ENCODE results near the gene CCER1. TPM values are rescaled to one million over a fixed set of nuclear protein-coding genes. Genes with fewer than 3 reads are reported as not detected.

Gene CCER1
- total RNA-seq, 2 experiments from 2014 or later = not detected

GRCh38 chr12:90979019-90979418 lies 24.0 kb upstream of the CCER1 start:
- Mint-ChIP-seq H3K36me3 (no peaks in the 10 kb centered on the region), H3K27me3 (peaks cover 20% of the 10 kb centered on the region), H3K27ac (no peak overlapping the region), H3K4me1 (no peaks in the 10 kb centered on the region), H3K4me3 (no peak overlapping the region), H3K9me3 (no peaks in the 10 kb centered on the region)
- no peak for DNase-seq
- ATAC-seq (ENCODE audit: low read depth) = no peak
- POLR2A ChIA-PET = no interaction called here

GRCh38 chr12:90978117-90978770 lies 23.3 kb upstream of the CCER1 start:
- H3K4me1 Mint-ChIP-seq = no peaks in the 10 kb centered on the region
- H3K27me3 Mint-ChIP-seq = peaks cover 21% of the 10 kb centered on the region
- H3K4me3 Mint-ChIP-seq = no peak overlapping the region
- ATAC-seq (ENCODE audit: low read depth) (no peak), DNase-seq (no peak)
- H3K9me3 Mint-ChIP-seq = no peaks in the 10 kb centered on the region
- no peaks in the 10 kb centered on the region for H3K36me3 Mint-ChIP-seq
- no peak overlapping the region for H3K27ac Mint-ChIP-seq
- POLR2A ChIA-PET = no interaction called here

DNA sequence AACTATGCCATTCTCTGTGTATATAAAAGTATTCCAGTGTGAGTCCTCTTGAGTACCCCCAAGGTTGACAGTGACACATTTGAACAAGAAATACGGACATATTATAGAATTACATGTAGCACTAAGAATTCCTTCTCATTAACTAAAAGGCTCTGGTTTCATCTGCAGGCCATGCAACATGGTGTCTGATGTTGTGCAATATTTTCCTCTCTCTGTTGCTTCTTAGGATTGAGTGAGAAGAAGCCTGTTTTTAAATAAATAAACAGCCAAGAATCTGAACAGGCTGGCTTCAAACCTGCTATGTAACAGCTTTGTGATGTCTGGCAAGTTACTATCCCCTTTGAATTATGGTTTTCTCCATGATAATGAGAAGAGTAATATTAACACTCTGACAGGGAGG lies 22.2 kb upstream of the CCER1 start:
- no peak overlapping the region for H3K27ac Mint-ChIP-seq
- no peak for DNase-seq
- H3K27me3 Mint-ChIP-seq = peaks cover 22% of the 10 kb centered on the region
- no peaks in the 10 kb centered on the region for H3K36me3 Mint-ChIP-seq
- POLR2A ChIA-PET = no interaction called here
- no peaks in the 10 kb centered on the region for H3K4me1 Mint-ChIP-seq
- H3K9me3 Mint-ChIP-seq = no peaks in the 10 kb centered on the region
- H3K4me3 Mint-ChIP-seq = no peak overlapping the region
- ATAC-seq (ENCODE audit: low read depth) = no peak

DNA sequence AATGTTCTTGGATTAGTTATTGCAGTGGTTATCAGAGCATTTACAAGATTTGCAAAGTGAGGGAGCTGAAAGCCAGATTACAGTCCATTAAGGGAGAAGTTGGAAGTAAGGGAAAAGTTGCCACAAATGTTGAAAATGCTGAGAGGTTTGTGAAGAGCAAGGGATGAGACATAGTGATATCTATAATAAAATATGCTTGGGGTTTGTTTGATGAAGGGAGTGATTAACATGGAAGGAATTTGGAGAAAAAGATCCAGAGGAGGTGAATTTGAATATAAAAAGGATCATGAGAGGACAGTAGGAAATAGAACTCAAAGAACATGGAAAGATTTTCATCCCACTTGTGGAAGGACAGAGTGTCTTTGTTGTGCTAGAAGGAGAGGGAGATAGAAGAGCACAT lies 19.3 kb upstream of the CCER1 start:
- no peaks in the 10 kb centered on the region for H3K9me3 Mint-ChIP-seq
- H3K4me1 Mint-ChIP-seq = no peaks in the 10 kb centered on the region
- no peak for ATAC-seq (ENCODE audit: low read depth)
- POLR2A ChIA-PET = no interaction called here
- DNase-seq = no peak
- H3K27ac Mint-ChIP-seq = no peak overlapping the region
- no peaks in the 10 kb centered on the region for H3K36me3 Mint-ChIP-seq
- peaks cover 18% of the 10 kb centered on the region for H3K27me3 Mint-ChIP-seq
- H3K4me3 Mint-ChIP-seq = no peak overlapping the region

GRCh38 chr12:90972226-90972625 lies 17.2 kb upstream of the CCER1 start:
- POLR2A ChIA-PET = no interaction called here
- no peak overlapping the region for H3K4me3 Mint-ChIP-seq
- no peak overlapping the region for H3K27ac Mint-ChIP-seq
- ATAC-seq (ENCODE audit: low read depth) (no peak), DNase-seq (no peak)
- no peaks in the 10 kb centered on the region for H3K9me3 Mint-ChIP-seq
- no peaks in the 10 kb centered on the region for H3K4me1 Mint-ChIP-seq
- H3K27me3 Mint-ChIP-seq = peaks cover 23% of the 10 kb centered on the region
- H3K36me3 Mint-ChIP-seq = no peaks in the 10 kb centered on the region

DNA sequence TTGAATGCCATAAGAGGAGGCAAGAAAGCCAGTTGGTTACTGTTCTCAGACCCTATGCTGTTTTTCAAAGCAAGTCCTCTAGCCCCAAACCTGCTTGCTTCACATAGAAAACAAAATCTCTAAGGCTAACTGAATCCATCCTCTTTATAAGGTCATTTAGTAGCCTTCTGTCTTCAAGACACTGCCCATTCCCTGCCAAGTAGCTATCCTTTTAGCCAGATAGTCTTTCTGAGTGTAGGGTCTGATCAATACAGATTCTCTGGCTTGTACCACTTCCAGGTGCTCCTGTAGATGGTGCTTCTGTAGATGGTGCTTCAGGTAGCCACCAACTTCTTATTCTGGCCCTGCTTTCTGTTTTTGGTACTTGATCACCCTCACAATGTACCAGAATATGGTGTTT lies 15.9 kb upstream of the CCER1 start:
- POLR2A ChIA-PET = no interaction called here
- no peaks in the 10 kb centered on the region for H3K9me3 Mint-ChIP-seq
- no peak overlapping the region for H3K27ac Mint-ChIP-seq
- H3K36me3 Mint-ChIP-seq = no peaks in the 10 kb centered on the region
- no peak for DNase-seq
- H3K4me1 Mint-ChIP-seq = no peaks in the 10 kb centered on the region
- H3K27me3 Mint-ChIP-seq = peaks cover 26% of the 10 kb centered on the region
- no peak for ATAC-seq (ENCODE audit: low read depth)
- H3K4me3 Mint-ChIP-seq = no peak overlapping the region

DNA sequence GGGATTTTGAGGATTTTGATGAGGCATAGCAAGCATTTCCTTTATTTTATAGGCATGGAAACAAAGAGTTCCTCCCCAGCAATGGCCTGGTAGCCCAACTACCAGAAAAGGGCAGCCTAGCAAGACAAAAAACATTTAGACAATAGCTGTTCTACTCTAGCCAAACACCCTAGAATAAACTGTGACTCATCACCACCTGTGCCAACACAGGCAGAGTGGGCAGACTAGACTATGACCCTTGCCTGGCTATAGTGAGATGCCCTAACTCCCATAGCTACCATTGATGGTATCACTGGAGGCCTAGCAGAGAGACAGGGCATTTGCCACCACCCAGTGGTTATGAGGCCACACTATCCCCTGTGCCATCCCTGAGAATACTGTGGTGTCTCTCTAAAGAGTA lies 15.5 kb upstream of the CCER1 start:
- DNase-seq (no peak), ATAC-seq (ENCODE audit: low read depth) (no peak)
- no peak overlapping the region for H3K27ac Mint-ChIP-seq
- no peaks in the 10 kb centered on the region for H3K4me1 Mint-ChIP-seq
- H3K4me3 Mint-ChIP-seq = no peak overlapping the region
- H3K36me3 Mint-ChIP-seq = no peaks in the 10 kb centered on the region
- peaks cover 24% of the 10 kb centered on the region for H3K27me3 Mint-ChIP-seq
- H3K9me3 Mint-ChIP-seq = no peaks in the 10 kb centered on the region
- POLR2A ChIA-PET = no interaction called here

DNA sequence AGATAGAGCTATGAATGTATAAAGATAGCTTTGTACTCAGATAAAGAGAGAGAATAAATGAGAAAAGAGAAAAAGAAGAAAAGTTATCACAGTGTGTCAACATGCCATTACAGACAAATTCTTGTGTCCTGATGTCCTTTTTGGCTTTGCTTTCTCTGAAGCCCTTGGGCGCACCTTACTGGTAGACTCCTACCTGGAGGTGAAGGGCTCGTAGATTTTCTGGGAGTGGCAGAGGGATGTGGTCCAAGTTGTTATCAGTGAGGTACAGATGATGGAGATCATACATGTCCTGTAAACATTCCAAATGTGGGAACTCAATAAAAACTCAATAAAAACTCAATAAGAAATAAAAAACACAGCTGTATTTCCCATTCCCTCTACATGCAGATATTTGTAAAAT lies 14.9 kb upstream of the CCER1 start:
- POLR2A ChIA-PET = no interaction called here
- ATAC-seq (ENCODE audit: low read depth) (no peak), DNase-seq (no peak)
- Mint-ChIP-seq H3K36me3 (no peaks in the 10 kb centered on the region), H3K4me3 (no peak overlapping the region), H3K4me1 (no peaks in the 10 kb centered on the region), H3K27me3 (peaks cover 24% of the 10 kb centered on the region), H3K27ac (no peak overlapping the region), H3K9me3 (no peaks in the 10 kb centered on the region)

DNA sequence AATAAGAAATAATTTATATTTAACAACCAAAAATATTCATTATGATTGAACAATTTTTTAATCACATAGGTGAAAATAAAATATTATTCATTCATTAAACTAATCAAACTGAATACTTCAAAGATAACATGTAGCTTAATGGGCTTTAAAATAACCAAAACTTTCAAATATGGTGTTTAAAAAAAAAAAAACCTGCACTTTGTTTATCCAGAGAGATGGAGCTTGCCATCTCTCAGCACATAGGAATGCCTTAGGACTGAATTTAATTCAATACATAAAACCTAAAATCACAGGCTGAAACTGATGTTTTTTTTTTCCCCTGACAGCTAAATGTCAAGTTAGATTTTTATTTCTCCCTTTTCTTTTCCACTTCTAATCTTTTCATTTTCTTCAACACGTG lies 14.4 kb upstream of the CCER1 start:
- POLR2A ChIA-PET = no interaction called here
- no peak for DNase-seq
- Mint-ChIP-seq H3K4me1 (no peaks in the 10 kb centered on the region), H3K4me3 (no peak overlapping the region), H3K27me3 (peaks cover 20% of the 10 kb centered on the region), H3K27ac (no peak overlapping the region), H3K36me3 (no peaks in the 10 kb centered on the region), H3K9me3 (no peaks in the 10 kb centered on the region)
- no peak for ATAC-seq (ENCODE audit: low read depth)

GRCh38 chr12:90965204-90965603 lies 10.2 kb upstream of the CCER1 start:
- H3K36me3 Mint-ChIP-seq = no peaks in the 10 kb centered on the region
- POLR2A ChIA-PET = no interaction called here
- H3K27me3 Mint-ChIP-seq = peaks cover 13% of the 10 kb centered on the region
- DNase-seq = no peak
- no peaks in the 10 kb centered on the region for H3K4me1 Mint-ChIP-seq
- no peak overlapping the region for H3K4me3 Mint-ChIP-seq
- H3K27ac Mint-ChIP-seq = no peak overlapping the region
- no peak for ATAC-seq (ENCODE audit: low read depth)
- no peaks in the 10 kb centered on the region for H3K9me3 Mint-ChIP-seq

DNA sequence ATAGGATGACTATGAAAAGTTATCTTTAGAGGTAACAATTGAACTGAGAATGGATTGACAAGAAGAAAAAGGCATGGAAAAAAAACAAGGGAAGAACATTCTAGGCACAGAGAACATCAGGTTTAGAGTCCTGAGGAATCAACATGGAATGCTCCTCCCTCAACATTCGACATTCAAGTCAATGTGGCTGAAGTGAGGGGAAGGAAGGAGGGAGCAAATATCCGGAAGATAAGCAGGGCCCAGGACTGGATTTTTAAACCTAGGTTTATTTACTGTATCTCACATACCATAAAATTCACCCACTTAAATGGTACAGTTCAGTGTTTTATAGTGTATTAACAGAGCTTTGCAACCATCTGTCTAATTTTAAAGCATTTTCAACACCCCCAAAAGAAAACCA lies 9.6 kb upstream of the CCER1 start:
- H3K4me3 Mint-ChIP-seq = no peak overlapping the region
- POLR2A ChIA-PET = no interaction called here
- H3K36me3 Mint-ChIP-seq = no peaks in the 10 kb centered on the region
- no peak for DNase-seq
- no peaks in the 10 kb centered on the region for H3K4me1 Mint-ChIP-seq
- H3K9me3 Mint-ChIP-seq = no peaks in the 10 kb centered on the region
- ATAC-seq (ENCODE audit: low read depth) = no peak
- no peak overlapping the region for H3K27ac Mint-ChIP-seq
- peaks cover 14% of the 10 kb centered on the region for H3K27me3 Mint-ChIP-seq

GRCh38 chr12:90963946-90964345 lies 9.0 kb upstream of the CCER1 start:
- POLR2A ChIA-PET = no interaction called here
- Mint-ChIP-seq H3K36me3 (no peaks in the 10 kb centered on the region), H3K4me3 (no peak overlapping the region), H3K9me3 (no peaks in the 10 kb centered on the region), H3K27ac (no peak overlapping the region), H3K4me1 (no peaks in the 10 kb centered on the region), H3K27me3 (peaks cover 15% of the 10 kb centered on the region)
- DNase-seq = no peak
- no peak for ATAC-seq (ENCODE audit: low read depth)

DNA sequence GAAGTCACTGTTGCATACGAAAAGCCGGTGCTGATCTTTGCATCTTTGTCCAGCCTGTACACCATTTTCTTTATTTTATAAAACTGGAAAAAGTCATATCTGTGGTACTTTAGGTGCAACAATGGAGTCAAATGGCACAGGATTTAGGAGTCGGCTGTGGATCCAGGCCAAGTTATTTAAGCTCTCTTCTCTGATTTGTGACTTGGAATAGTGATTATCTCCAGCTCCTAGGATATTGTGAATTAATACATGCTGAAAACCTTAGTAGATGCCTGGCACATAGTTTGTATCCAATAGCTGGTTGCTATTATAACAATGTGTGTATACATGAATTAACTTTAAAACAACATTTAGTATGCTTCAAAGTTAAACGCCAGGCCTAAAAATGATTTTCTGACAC lies 6.2 kb upstream of the CCER1 start:
- no peaks in the 10 kb centered on the region for H3K4me1 Mint-ChIP-seq
- DNase-seq (no peak), ATAC-seq (ENCODE audit: low read depth) (no peak)
- no peak overlapping the region for H3K4me3 Mint-ChIP-seq
- H3K27me3 Mint-ChIP-seq = peaks cover 6% of the 10 kb centered on the region
- H3K9me3 Mint-ChIP-seq = no peaks in the 10 kb centered on the region
- POLR2A ChIA-PET = no interaction called here
- H3K27ac Mint-ChIP-seq = no peak overlapping the region
- no peaks in the 10 kb centered on the region for H3K36me3 Mint-ChIP-seq

- no peaks in the 10 kb centered on the region for H3K4me1 Mint-ChIP-seq
- peaks cover 6% of the 10 kb centered on the region for H3K27me3 Mint-ChIP-seq
- DNase-seq (no peak), ATAC-seq (ENCODE audit: low read depth) (peak; percentile 56)
- H3K4me3 Mint-ChIP-seq = no peak overlapping the region
- H3K27ac Mint-ChIP-seq = no peak overlapping the region
- no peaks in the 10 kb centered on the region for H3K36me3 Mint-ChIP-seq
- no peaks in the 10 kb centered on the region for H3K9me3 Mint-ChIP-seq
- POLR2A ChIA-PET = no interaction called here
These were observed 4.7 kb upstream of the CCER1 start for GRCh38 chr12:90959538-90960139.

GRCh38 chr12:90959032-90959431 lies 4.1 kb upstream of the CCER1 start:
- Mint-ChIP-seq H3K36me3 (no peaks in the 10 kb centered on the region), H3K9me3 (no peaks in the 10 kb centered on the region), H3K27me3 (peaks cover 6% of the 10 kb centered on the region), H3K4me3 (no peak overlapping the region), H3K4me1 (no peaks in the 10 kb centered on the region), H3K27ac (no peak overlapping the region)
- POLR2A ChIA-PET = no interaction called here
- ATAC-seq (ENCODE audit: low read depth) (no peak), DNase-seq (no peak)

Data from activated naive CD8-positive, alpha-beta T cell treated with anti-CD3 and anti-CD28 coated beads, Interleukin-2, amount 10 ng/mL, durations not matched to agents 7 days and 5 days (primary cell).